Transverse colon (tissue), 4 donors: ENCODE results near the gene BIRC6. TPM values are rescaled to one million over a fixed set of nuclear protein-coding genes. Genes with fewer than 3 reads are reported as not detected.

Source experiments
- DNase-seq: peaks from one replicate; pipeline ENCODE4 v3.0.0-alpha.2; 2019
- H3K27ac ChIP-seq, 4 donors: fragments of 200-600 bp; sonication (generic); 2 replicates each; pipeline ENCODE4 v1.5.1; 2016 to 2018; ENCODE audit warnings: inconsistent platforms in 4 of 4
- H3K27me3 ChIP-seq: fragments of 200-600 bp; sonication (generic); 2 replicates; pipeline ENCODE4 v1.5.1; 2017; ENCODE audit warnings: inconsistent platforms
- H3K36me3 ChIP-seq, 4 donors: fragments of 200-600 bp; sonication (generic); 2 replicates each; pipeline ENCODE4 v1.5.1; 2017 to 2019; ENCODE audit warnings: inconsistent platforms in 4 of 4
- H3K4me1 ChIP-seq, 4 donors: fragments of 200-600 bp; sonication (generic); 2 replicates each; pipeline ENCODE4 v1.5.1; 2017 to 2020; ENCODE audit warnings: inconsistent platforms in 4 of 4
- H3K4me3 ChIP-seq, 4 donors: fragments of 200-600 bp; sonication (generic); 1 replicate in 1 of 4; 2 replicates in 3 of 4; pipeline versions ENCODE4 v1.5.1 to v1.6.1; 2017 to 2019; ENCODE audit warnings: inconsistent platforms in 4 of 4
- H3K9me3 ChIP-seq, 2 donors: fragments of 200-600 bp; sonication (generic); 2 replicates each; pipeline ENCODE4 v1.5.1; 2017 to 2019; ENCODE audit warnings: inconsistent platforms in 2 of 2
- EP300 ChIP-seq: sonication (generic); formaldehyde crosslinking; IDR thresholded peaks from one replicate; pipeline ENCODE4 v1.6.1; 2017; ENCODE audit warnings: antibody characterized with exemption, low read depth
- POLR2A ChIP-seq: fragments of 450-650 bp; IDR thresholded peaks from one replicate; pipeline ENCODE4 v1.6.1; 2016; ENCODE audit warnings: antibody characterized with exemption, mild to moderate bottlenecking, moderate library complexity
- POLR2AphosphoS5 ChIP-seq, 3 donors: sonication (generic); formaldehyde crosslinking; IDR thresholded peaks; one replicate each; pipeline ENCODE4 v1.6.1; 2016; ENCODE audit warnings: antibody characterized with exemption in 3 of 3
- WGBS, 2 donors: methylation state at CpG; one replicate each; pipeline ENCODE4 v1.1.5; 2018; ENCODE audit warnings: low coverage in 1 of 2; 5-methylcytosine and 5-hydroxymethylcytosine counted together
- in situ Hi-C, 4 donors: fragments of 200-750 bp; cut with MboI; loops; one replicate each; pipeline versions ENCODE4 v1.15.0 to v1.15.1; 2017; ENCODE audit warnings: low sequenced_read_pairs in 3 of 4, low pct_ligation_motif_present in 1 of 4, low pct_unique_long_range_greater_than_20kb in 1 of 4
- intact Hi-C: fragments of 100-400 bp; cut with DNase I; formaldehyde crosslinking; loops from one replicate; pipeline ENCODE4 v1.15.1; 2023; ENCODE audit warnings: low total_unique reads
- total RNA-seq, 4 donors: library from RNA; depleted of rRNA; stranded (reverse); fragments of >200 nt; gene quantifications; one replicate each; pipeline ENCODE4 v1.1.0, GENCODE V29; 2016
- TF ChIP-seq, protein P1 (sequence below), 5 experiments: fragments of 200-600 bp in 3 of 5; fragments of 450-650 bp in 2 of 5; sonication (generic) in 3 of 5; IDR thresholded peaks; 1 replicate in 2 of 5; 2 replicates in 3 of 5; pipeline ENCODE4 v1.5.1; 2016 to 2017; ENCODE audit warnings: antibody characterized with exemption in 5 of 5, inconsistent platforms in 3 of 5, mild to moderate bottlenecking in 2 of 5, moderate library complexity in 1 of 5

Gene BIRC6
- total RNA-seq, 4 donors from 2014 or later: 131 to 337 (median 219) TPM

DNA sequence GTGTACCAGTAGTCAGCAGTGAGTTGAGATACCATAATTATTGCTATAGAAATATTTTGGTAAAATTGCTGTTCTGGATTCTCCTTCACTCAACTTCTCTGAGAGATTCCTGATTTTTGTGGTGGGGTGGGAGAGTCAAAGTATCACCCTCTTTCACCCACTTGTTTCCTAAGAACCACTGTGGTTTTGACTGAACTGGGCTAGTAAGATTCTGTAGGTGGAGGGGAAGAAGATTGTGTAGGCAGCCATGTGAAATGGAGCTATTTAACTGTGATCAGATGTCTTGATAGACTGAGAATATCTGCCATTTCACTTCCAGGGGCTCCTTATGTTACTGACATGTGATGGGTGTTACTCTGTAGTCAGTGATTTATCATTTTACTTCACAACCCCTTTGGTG lies 45.3 kb downstream of the BIRC6 start:
- Histone ChIP-seq H3K27me3 (no peaks in the 10 kb centered on the region), H3K27ac (no peak overlapping the region), H3K4me3 (no peak overlapping the region), H3K4me1 (no peaks in the 10 kb centered on the region), H3K36me3 (peaks cover 0 to 40% (median 10%) of the 10 kb centered on the region in 4 donors), H3K9me3 (no peaks in the 10 kb centered on the region)
- in situ Hi-C loops (no loop called here), intact Hi-C loops (no loop called here)
- TF ChIP-seq POLR2A (no peak), POLR2AphosphoS5 (IDR thresholded peaks at IDR 0.05) (no peak), EP300 (no peak)
- TF ChIP-seq, protein P1, sequence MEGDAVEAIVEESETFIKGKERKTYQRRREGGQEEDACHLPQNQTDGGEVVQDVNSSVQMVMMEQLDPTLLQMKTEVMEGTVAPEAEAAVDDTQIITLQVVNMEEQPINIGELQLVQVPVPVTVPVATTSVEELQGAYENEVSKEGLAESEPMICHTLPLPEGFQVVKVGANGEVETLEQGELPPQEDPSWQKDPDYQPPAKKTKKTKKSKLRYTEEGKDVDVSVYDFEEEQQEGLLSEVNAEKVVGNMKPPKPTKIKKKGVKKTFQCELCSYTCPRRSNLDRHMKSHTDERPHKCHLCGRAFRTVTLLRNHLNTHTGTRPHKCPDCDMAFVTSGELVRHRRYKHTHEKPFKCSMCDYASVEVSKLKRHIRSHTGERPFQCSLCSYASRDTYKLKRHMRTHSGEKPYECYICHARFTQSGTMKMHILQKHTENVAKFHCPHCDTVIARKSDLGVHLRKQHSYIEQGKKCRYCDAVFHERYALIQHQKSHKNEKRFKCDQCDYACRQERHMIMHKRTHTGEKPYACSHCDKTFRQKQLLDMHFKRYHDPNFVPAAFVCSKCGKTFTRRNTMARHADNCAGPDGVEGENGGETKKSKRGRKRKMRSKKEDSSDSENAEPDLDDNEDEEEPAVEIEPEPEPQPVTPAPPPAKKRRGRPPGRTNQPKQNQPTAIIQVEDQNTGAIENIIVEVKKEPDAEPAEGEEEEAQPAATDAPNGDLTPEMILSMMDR (IDR thresholded peaks at IDR 0.05): no peak
- no peak for DNase-seq

DNA sequence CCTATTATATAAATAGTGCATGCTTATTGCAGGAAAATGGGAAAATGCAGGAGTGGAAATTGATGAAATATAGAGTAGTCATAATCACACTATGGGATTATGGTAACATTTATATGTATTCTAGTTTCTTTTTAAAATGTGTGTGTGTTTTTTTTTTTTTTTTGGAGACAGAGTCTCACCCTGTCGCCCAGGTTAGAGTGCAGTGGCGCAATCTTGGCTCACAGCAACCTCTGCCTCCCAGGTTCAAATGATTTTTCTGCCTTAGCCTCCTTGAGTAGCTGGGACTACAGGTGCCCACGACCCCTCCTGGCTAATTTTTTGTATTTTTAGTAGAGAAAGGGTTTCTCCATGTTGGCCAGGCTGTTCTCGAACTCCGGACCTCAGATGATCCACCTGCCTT lies 47.0 kb downstream of the BIRC6 start:
- in situ Hi-C loops (no loop called here), intact Hi-C loops (no loop called here)
- Histone ChIP-seq H3K9me3 (no peaks in the 10 kb centered on the region), H3K4me1 (no peaks in the 10 kb centered on the region), H3K27ac (no peak overlapping the region), H3K4me3 (no peak overlapping the region), H3K27me3 (no peaks in the 10 kb centered on the region), H3K36me3 (peaks cover 0 to 50% (median 16%) of the 10 kb centered on the region in 4 donors)
- WGBS, 2 donors: 84 to 85% methylated on average over 3 to 5 of the region's 5 CpGs
- TF ChIP-seq, protein P1 (IDR thresholded peaks at IDR 0.05): no peak
- TF ChIP-seq POLR2AphosphoS5 (IDR thresholded peaks at IDR 0.05): no peak
- DNase-seq: no peak

DNA sequence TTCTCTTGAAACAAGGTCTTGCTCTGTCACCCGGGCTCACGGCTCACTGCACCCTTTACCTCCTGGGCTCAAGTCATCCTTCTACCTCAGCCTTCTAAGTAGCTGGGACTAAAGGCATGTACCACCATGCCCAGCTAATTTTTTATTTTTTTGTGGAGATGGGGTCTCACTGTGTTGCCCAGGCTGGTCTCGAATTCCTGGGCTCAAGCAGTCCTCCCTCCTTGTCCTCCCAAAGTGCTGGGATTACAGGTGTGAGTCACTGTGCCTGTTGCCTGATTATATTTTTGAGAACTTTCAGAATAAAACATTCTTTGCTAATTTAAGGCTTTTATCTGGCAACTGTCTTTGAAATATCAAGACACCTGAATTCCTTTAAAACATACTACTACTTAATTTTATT lies 47.9 kb downstream of the BIRC6 start:
- no peak overlapping the region for H3K4me3 ChIP-seq
- H3K36me3 ChIP-seq: peaks cover 0 to 50% (median 16%) of the 10 kb centered on the region in 4 donors
- TF ChIP-seq POLR2AphosphoS5 (IDR thresholded peaks at IDR 0.05) (no peak), POLR2A (no peak), EP300 (no peak)
- TF ChIP-seq, protein P1 (IDR thresholded peaks at IDR 0.05): no peak
- in situ Hi-C loops: no loop called here
- no peaks in the 10 kb centered on the region for H3K4me1 ChIP-seq
- intact Hi-C loops: no loop called here
- H3K27ac ChIP-seq: no peak overlapping the region
- WGBS, 2 donors: 98 to 100% methylated on average over 1 to 3 of the region's 3 CpGs
- no peaks in the 10 kb centered on the region for H3K9me3 ChIP-seq
- no peak for DNase-seq
- H3K27me3 ChIP-seq: no peaks in the 10 kb centered on the region

DNA sequence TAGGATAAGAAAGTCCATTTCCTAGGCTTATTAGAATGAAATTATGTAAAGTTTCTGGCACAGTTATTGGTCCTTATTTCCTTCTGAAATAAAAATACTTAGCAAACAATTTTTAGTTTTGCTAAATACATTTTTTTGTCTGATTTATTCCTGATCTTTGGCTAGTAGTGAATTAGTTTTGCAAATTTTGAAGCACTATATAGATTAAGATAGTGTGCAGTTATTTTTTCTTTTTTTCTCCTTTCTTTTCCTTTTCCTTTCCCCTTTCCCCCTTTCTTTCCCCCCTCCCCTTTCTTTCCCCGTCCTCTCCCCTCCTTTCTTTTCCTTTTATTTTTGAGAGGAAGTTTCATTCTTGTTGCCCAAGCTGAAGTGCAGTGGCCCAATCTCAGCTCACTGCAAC lies 59.7 kb downstream of the BIRC6 start:
- intact Hi-C loops: no loop called here
- Histone ChIP-seq H3K4me3 (no peak overlapping the region), H3K36me3 (peaks cover 0 to 24% (median 7%) of the 10 kb centered on the region in 4 donors), H3K27me3 (no peaks in the 10 kb centered on the region), H3K27ac (no peak overlapping the region), H3K9me3 (no peaks in the 10 kb centered on the region), H3K4me1 (peaks cover 0 to 4% (median 0%) of the 10 kb centered on the region in 4 donors)
- in situ Hi-C loops: no loop called here
- 90 to 100% methylated on average over 1 of the region's 1 CpG for WGBS, 2 donors
- DNase-seq: no peak
- TF ChIP-seq, protein P1 (IDR thresholded peaks at IDR 0.05): no peak
- no peak for TF ChIP-seq EP300
- no peak for TF ChIP-seq POLR2AphosphoS5 (IDR thresholded peaks at IDR 0.05)
- TF ChIP-seq POLR2A: no peak
